GM18498 (cell line): ENCODE measurements around the gene DHX36.

ENCODE experiments used
- ATAC-seq: cut with Tn5 transposase; IDR thresholded peaks from one replicate; pipeline ENCODE4 v1.9.1; 2021; ENCODE audit warnings: mild to moderate bottlenecking, moderate library complexity; ENCODE audit not compliant: unreplicated experiment

DHX36 gene, protein sequence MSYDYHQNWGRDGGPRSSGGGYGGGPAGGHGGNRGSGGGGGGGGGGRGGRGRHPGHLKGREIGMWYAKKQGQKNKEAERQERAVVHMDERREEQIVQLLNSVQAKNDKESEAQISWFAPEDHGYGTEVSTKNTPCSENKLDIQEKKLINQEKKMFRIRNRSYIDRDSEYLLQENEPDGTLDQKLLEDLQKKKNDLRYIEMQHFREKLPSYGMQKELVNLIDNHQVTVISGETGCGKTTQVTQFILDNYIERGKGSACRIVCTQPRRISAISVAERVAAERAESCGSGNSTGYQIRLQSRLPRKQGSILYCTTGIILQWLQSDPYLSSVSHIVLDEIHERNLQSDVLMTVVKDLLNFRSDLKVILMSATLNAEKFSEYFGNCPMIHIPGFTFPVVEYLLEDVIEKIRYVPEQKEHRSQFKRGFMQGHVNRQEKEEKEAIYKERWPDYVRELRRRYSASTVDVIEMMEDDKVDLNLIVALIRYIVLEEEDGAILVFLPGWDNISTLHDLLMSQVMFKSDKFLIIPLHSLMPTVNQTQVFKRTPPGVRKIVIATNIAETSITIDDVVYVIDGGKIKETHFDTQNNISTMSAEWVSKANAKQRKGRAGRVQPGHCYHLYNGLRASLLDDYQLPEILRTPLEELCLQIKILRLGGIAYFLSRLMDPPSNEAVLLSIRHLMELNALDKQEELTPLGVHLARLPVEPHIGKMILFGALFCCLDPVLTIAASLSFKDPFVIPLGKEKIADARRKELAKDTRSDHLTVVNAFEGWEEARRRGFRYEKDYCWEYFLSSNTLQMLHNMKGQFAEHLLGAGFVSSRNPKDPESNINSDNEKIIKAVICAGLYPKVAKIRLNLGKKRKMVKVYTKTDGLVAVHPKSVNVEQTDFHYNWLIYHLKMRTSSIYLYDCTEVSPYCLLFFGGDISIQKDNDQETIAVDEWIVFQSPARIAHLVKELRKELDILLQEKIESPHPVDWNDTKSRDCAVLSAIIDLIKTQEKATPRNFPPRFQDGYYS

DNA sequence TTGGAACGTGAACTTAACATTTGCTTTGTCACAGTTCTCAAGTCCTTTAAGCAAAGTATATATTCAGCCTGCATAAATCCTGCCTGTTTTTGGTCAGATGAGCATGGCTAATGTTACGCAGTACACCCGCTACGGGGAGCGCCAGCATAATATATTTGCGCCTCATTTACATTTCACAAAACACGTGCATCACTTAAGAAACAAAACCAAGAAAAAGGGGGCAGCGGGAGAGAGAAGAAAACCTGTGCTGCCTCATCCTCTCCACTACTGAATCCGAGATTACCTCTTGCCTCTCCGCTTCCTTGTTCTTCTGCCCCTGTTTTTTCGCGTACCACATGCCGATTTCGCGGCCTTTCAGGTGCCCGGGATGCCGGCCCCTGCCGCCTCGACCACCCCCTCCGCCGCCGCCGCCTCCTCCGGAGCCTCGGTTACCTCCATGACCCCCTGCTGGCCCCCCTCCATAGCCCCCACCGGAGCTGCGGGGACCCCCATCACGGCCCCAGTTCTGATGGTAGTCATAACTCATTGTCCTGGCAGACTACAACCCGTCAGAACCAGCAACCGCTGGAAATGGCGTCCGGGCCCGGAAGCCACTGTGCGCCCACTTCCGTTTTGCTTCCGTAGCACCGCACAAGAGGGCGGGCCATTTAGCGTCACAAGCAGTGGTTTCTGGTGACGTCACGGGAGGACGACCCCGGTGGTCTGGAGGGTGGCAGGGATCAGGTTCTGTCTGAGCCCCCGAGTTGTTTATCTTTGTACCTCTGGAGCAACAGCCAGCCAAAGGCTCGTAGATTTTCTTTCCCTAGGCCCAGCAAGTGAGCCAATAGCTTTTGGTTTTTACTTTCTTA is at the start of gene DHX36:
TSS of gene DHX36 (minus strand) at position 597 of the 848 bp plus-strand sequence. CDS start at position 526, 71 bp downstream.
- ATAC-seq = peak; percentile 95

DNA sequence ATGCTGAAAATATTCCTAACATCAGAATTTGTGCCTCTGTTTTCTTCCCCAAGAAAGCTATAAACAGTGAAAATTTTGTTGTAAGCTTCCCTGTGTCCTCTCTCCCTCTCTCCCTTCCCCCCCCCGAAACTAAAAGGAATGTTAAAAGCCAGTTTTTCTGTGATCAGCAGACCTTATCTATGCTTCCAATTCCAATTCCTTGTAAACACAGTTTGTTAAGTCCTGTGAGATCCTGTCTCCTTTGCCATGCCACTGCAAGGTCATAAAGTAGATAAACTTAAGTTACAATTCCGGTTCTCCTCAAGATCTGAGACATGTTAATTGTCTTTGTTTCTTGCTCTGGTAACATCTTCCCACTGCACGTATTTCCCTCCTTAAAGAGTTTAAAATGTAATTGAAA is 42.9 kb upstream of the DHX36 start:
- no peak for ATAC-seq

DNA sequence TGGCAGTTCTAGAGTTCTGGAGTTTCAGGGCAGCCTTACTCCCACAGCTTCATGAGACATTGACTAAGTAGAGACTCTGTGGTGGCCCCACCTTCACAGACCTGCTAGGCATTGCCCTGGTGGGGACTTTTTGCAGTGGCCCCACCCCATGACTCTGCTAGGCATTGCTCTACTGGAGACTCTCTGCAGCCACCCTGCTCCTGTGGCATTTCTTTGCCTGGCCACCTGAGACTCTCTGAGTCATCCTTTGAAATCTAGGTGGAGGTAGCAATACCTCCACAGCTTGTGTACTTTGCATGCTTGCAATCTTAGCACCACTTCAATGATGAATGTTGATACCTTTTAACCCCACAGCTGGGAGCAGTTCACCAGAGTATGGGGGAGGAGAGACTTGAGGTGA is 40.6 kb upstream of the DHX36 start:
- no peak for ATAC-seq

DNA sequence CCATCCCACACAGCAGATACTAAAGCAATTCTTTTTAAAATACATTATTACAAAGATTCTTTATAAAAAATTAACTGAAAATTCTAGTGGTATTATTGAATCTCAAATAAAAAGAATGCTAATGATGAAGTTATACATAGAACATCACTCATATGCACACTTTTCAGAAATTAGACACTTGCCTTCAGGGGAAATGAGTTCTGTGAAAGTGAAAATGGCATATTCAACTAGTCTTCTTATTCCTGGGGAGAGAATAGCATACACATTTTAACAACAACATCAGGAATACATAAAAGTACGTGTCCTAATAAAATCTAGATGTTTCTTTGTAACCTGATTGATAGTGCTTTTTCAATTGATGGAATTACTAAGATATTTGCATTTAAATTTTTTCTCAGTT is 36.8 kb upstream of the DHX36 start:
- ATAC-seq = no peak

DNA sequence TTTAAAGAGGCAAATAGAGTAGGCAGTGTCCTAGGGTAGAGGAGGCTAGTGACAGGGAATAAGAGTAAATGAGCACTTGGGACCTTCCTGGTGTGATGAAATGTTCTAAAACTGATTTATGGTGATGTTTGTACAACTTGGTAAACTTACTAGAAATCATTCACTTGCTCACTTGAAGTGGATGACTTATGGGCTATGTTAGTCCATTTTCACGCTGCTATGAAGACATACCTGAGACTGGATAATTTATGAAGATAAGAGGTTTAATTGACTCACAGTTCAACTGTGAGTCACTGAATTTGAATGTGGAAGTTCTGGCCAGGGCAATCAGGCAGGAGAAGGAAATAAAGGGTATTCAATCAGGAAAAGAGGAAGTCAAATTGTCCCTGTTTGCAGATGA is 31.7 kb upstream of the DHX36 start:
- ATAC-seq = no peak

DNA sequence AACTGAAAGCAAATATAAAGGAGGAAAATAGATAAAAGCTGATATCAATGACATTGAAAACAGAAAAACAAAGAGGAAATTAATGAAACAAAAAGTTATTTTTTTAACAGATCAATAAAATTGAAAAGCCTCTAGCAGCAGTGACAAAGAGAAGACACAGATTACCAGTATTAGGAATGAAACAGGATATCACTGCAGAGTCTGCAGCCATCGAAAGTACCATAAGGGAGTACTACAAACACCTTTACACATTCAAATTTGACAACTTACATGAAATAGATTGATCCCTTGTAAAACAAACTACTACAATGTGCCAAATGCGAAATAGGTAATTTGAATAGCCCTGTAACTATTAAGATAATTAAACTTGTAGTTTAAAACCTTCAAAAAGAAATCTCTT is 24.9 kb upstream of the DHX36 start:
- no peak for ATAC-seq

DNA sequence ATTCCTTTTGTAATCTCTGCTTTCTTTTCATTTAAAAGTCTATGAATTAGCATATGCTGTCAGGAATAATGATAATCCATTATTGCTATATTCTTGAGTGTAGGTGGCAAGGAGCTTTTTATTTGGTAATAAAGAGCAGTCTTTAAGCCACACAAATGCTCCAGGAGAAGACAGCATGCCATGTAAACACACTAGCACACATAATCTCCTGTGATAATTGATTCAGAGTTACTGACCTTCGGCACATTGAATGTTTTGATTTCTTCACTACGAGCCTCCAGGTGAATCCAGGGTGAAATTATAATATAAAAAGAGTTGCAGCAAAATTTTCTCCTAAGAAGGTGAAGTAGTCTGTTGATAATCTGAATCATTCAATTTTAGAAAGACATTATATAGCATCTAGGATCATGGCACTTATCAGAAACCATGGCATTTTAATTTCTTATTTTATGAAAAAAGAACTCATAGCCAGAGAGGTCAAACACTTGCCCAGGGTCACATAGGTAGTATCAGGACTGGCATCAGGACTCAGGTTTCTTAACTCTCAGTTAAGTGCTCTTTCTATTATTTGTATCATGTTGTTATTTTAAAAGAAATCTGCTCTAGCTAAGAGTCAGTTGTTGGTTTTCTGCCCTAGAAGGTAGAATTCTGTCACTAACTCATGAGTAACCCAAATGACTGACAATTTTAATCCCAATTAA is 21.3 kb upstream of the DHX36 start:
- ATAC-seq = no peak

DNA sequence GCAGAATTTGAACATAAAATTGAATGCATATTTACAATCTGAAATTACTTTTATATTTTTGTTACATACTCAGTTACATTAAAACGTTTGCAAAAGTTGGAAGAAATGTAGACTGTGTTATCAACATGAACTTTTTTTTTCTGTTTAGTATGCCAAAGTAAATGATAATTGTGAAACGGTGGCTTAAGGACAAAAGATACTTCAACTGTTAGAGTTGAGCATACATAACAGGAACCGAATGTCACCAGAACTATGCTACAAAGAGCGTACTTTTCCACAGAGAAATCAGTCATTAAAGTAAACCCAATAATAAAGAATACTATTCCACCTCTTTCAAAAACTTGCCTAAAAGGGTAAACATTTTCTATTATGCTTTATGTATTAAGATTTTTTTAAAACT is 14.3 kb upstream of the DHX36 start:
- no peak for ATAC-seq

DNA sequence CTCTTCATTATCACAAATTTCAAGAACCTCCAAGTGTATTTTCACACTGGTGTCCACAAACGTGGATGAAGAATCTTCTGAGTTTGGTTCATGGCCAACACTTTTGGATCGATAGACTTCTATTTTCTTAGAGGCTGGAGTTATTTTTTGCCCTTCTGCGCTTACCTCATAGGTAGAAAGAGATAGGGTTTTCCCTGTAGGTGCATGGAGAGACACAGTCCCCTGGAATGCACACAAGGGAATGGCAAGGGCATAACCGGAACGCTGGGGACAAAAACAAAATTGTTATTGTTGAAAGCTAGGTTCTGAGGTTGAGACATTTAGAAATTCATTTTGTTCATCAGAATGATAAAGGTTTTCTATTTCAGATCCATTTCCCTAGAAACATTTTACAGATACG is 13.7 kb upstream of the DHX36 start:
- ATAC-seq = no peak

DNA sequence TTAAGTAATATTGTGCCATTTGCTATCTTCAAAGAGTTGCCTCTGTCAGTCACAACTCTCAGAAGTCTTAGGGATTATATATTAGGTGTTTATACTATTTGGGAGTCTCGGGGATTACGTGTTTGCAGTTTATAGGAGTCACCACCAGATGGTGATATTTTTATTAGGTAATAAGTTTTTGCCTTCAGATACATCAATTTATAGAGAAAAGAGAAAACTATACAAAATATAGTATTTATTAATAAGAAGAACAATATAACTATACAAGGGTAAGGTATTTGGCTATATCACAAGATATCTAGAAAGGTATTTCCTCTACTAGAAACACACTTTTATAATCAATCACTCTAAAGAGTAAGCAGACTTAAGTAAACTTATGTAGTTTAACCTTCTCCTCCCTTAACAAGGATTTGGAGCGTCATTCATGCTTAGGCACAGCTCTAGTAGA is 10.7 kb upstream of the DHX36 start:
- peak; percentile 74 for ATAC-seq

DNA sequence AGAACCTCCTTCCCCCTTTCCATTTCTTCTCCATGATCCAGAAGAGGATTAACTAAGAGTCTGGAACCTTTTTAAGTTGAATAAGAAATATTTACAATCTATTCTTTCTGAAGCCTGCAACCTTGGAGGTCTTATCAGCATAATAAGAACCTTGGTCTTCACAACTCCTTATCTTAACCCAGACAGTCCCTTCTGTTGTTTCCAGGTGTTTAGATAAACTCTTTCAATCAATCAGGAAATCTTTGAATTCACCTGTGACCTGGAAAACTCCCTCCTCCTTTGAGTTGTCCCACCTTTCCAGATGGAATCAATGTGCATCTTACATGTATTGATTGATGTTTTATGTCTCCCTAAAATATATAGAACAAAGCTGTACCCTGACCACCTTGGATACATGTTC is 3.6 kb upstream of the DHX36 start:
- ATAC-seq = no peak

DNA sequence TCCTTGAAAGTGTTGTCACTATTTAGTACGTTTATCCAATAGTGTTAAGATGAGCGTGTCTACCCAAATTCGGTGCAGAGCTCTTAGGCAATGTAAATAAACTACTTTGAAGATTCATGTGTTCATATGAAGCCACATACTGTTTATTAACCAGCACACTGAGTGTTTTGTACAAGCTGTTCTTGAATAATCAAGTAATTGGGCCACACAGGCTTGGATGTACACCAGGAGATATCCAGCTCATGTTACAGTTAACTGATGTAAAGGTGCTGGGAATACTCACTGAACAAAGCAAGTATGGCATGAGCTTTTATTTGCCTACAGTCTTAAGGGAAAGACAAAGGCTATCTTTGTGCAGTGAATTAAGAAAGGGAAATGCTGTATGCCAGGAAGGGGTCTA is 632 bp upstream of the DHX36 start:
- no peak for ATAC-seq

DNA sequence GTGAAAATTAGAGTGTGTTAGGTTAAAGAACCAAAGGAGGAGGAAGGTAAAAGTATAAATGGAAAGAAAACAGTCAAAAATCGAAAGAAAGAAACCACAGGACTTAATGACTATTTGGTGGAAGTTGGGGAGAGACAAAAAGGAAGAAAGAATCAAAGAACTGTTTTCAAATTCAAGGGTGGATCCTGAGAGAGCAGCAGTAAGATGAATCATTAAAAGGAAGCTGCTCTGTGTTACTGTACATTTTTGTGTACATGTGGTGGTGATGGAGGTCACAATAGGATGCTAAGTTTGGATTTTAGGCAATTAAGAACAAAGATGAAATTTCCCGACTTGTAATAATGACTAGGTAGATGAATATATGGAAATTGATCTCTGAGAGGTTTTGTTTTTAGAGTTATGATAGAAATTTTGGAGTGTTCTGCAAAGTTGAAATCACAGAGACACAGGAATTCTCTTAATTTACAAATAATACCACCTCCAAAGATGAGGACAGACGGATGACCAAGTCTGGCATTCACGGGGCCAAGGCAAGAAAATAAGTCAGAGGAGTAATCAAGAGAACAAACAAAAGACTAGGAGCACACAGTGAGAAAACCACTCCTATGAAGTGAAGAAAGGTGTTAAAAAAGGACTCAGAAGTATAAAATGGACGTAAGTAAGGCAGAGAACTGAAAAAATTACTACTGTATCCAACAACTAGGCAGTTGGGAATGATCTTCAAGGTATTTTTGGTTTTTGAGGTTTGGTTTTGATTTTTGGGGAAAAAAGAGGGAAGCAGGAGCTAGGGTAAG is 7.1 kb downstream of the DHX36 start:
- ATAC-seq = no peak

DNA sequence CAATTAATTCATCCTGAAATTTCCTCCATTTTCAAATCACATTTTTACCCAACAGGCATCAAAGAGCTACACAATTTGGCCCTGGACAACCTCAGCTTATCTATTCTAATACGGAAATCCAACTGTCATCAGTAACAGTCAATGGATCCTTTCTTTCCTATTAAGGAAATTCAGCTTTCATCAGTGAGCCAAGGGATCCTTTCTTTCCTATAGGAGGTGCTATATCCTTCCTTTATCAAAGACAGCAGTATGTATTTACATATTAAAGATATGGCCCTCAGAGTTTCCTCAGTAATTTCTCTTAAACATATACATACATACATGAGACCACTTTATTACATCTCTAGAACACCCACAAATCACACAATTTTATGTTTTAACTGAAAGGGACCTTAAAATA is 10.1 kb downstream of the DHX36 start:
- no peak for ATAC-seq

DNA sequence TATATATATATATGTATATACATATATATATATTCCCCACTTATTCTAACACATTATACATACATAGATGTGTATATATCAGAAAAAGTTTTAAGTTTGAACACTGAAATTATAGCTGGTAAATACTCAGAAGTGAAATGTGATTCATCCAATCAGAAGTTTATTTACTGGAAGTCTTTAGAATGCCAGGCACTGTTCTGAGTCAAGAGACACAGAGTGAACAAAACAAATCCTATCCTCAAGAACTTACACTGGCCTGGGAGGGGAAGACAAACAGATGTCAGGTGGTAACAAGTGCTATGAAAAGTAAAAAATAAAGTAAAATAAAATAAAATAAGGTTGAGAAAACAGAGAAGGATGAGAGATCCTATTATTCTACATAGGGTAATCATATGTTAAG is 13.4 kb downstream of the DHX36 start:
- ATAC-seq = no peak

DNA sequence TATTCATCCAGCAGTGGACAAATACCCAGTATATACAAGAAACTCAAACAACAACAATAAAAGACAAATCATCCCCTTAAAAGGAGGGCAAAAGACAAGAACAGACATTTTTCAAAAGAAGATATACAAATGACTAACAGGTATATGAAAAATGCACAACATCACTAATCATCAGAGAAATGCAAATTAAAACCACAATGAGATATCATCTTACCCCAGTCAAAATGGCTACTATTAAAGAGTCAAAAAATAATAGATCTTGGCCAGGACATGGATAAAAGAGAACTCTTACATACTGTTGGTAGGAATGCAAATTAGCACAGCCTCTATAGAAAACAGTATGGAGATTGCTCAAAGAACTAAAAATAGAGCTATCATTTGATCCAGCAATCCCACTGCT is 16.9 kb downstream of the DHX36 start:
- no peak for ATAC-seq

DNA sequence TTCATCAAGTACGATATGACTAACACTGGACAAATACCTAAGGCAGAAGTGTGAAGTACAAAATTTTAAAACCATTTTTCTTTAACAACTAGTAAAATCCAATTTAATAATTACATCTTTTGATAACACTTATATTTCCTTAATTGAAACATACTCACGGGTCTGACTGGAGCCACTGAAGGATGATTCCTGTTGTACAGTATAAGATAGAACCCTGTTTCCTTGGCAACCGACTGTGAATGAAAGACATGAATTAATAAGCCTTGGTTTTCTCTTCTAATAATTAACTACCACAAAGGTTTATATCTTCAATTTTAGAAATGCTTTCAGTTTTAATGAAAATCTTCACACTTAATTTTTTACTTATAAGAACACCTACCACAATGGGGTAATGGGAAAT is 19.4 kb downstream of the DHX36 start:
- ATAC-seq = no peak

DNA sequence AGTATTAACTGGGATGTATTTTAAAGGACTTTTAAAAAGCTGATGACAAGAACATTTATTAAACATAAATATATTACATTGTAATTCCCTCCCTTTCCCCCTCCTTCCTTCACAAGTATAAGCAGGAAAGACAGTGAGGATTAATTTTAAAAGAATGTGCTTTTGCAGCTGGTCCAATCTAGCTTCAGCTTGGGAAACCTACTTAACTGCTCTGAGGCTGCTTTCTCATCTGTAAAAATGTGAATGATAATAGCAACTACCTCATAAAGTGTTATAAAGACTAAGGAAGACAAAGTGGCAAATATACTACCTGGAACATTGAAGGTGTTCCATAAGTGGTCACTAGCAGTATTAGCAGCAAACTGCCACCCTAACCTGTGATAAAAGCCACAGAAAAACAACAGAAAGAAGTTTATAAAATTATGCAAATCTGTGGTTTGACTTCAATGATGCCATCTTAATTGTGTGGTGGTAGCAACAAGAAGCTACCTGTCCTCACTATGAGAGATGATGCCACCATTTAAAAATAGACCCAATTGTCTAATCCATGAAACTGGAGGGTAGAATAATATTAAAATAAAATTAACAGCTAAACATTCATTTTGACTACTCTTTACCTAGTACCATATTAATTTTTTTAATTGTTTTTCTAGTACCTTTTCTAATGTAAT is 20.0 kb downstream of the DHX36 start:
- ATAC-seq = no peak

DNA sequence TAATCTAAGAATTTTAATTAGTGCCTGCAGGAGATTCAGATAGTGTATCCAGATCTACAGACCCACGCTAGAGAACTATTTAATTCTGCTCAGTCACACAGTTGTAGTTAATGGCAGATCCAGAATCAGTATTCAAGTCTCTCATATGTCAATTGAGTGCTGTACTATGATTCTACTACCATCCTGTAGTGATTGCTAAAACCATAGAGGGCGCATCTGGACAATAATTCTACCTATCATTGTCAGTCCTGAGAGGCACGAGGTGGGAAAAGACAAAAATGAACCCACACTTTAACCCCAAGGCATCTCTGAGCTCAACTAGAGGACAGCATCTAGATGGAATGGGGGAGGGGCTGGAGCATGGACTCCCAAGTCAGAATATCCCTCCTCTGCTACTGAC is 22.7 kb downstream of the DHX36 start:
- ATAC-seq = no peak
